ENCODE results near the gene RRBP1.

Gene RRBP1

GRCh38 chr20:17712708-17713107 is 30.7 kb upstream of the RRBP1 start:
- Histone ChIP-seq H3K9ac (ENCODE audit: low read length) (no peak overlapping the region), H3K9me2 (ENCODE audit: low read depth, low read length) (no peaks in the 10 kb centered on the region), H3K27ac (ENCODE audit: low read depth, low read length, poor library complexity, severe bottlenecking) (no peak overlapping the region), H3K4me3 (ENCODE audit: low read depth, low read length, poor library complexity, severe bottlenecking) (no peak overlapping the region), H3K9me3 (ENCODE audit: low read length) (no peaks in the 10 kb centered on the region), H2AFZ (ENCODE audit: low read length) (no peak overlapping the region), H3F3A (ENCODE audit: insufficient read depth, low read length) (no peaks in the 10 kb centered on the region), H3K4me1 (ENCODE audit: insufficient read depth, low read length, severe bottlenecking) (no peaks in the 10 kb centered on the region), H3K4me2 (ENCODE audit: low read length) (no peak overlapping the region), H3K36me3 (ENCODE audit: insufficient read depth, low read length) (no peaks in the 10 kb centered on the region), H4K20me1 (ENCODE audit: insufficient read depth, low read length) (no peaks in the 10 kb centered on the region), H3K79me2 (ENCODE audit: insufficient read depth, low read length) (no peaks in the 10 kb centered on the region), H3K27me3 (ENCODE audit: insufficient read depth, low read length) (peaks cover 3% of the 10 kb centered on the region; the same call in 1 of the 2 replicates)
- no peak for TF ChIP-seq EZH2 (IDR thresholded peaks at IDR 0.05; ENCODE audit: borderline replicate concordance, low read length)
- TF ChIP-seq, protein P1, sequence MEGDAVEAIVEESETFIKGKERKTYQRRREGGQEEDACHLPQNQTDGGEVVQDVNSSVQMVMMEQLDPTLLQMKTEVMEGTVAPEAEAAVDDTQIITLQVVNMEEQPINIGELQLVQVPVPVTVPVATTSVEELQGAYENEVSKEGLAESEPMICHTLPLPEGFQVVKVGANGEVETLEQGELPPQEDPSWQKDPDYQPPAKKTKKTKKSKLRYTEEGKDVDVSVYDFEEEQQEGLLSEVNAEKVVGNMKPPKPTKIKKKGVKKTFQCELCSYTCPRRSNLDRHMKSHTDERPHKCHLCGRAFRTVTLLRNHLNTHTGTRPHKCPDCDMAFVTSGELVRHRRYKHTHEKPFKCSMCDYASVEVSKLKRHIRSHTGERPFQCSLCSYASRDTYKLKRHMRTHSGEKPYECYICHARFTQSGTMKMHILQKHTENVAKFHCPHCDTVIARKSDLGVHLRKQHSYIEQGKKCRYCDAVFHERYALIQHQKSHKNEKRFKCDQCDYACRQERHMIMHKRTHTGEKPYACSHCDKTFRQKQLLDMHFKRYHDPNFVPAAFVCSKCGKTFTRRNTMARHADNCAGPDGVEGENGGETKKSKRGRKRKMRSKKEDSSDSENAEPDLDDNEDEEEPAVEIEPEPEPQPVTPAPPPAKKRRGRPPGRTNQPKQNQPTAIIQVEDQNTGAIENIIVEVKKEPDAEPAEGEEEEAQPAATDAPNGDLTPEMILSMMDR (IDR thresholded peaks at IDR 0.05; ENCODE audit: low read length): no peak

- H3K4me1 ChIP-seq (ENCODE audit: insufficient read depth, low read length, severe bottlenecking): no peaks in the 10 kb centered on the region
- no peak overlapping the region for H3K9ac ChIP-seq (ENCODE audit: low read length)
- no peaks in the 10 kb centered on the region for H3F3A ChIP-seq (ENCODE audit: insufficient read depth, low read length)
These were observed 30.2 kb upstream of the RRBP1 start for GRCh38 chr20:17712201-17712600.

DNA sequence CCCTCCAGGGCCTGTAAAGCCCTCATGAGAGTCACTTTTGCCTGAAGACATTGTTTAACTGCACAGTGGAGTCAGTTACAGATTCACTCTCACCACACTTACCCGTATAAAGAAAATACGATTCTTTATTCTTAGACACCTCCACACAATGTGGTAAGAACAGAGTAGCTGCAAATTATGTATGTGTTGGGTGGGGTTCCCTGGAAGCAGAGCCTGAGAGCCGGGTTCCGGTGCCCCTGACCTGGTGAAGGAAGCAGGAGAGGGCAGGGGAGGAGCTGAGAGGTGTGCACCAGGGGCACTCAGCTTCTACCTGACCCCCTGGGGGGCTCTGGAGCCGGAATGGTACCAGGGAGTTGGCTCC is 29.2 kb upstream of the RRBP1 start:
- no peaks in the 10 kb centered on the region for H4K20me1 ChIP-seq (ENCODE audit: insufficient read depth, low read length)
- H3K4me3 ChIP-seq (ENCODE audit: low read depth, low read length, poor library complexity, severe bottlenecking): no peak overlapping the region
- H3K27ac ChIP-seq (ENCODE audit: low read depth, low read length, poor library complexity, severe bottlenecking): no peak overlapping the region
- no peaks in the 10 kb centered on the region for H3K9me2 ChIP-seq (ENCODE audit: low read depth, low read length)
- H3K79me2 ChIP-seq (ENCODE audit: insufficient read depth, low read length): no peaks in the 10 kb centered on the region
- H3K4me1 ChIP-seq (ENCODE audit: insufficient read depth, low read length, severe bottlenecking): no peaks in the 10 kb centered on the region
- H3K9ac ChIP-seq (ENCODE audit: low read length): no peak overlapping the region
- no peaks in the 10 kb centered on the region for H3F3A ChIP-seq (ENCODE audit: insufficient read depth, low read length)
- H3K9me3 ChIP-seq (ENCODE audit: low read length): no peaks in the 10 kb centered on the region
- H3K36me3 ChIP-seq (ENCODE audit: insufficient read depth, low read length): no peaks in the 10 kb centered on the region
- no peak overlapping the region for H2AFZ ChIP-seq (ENCODE audit: low read length)
- peaks cover 3% of the 10 kb centered on the region; the same call in 1 of the 2 replicates for H3K27me3 ChIP-seq (ENCODE audit: insufficient read depth, low read length)
- no peak for TF ChIP-seq EZH2 (IDR thresholded peaks at IDR 0.05; ENCODE audit: borderline replicate concordance, low read length)
- TF ChIP-seq, protein P1 (IDR thresholded peaks at IDR 0.05; ENCODE audit: low read length): no peak
- no peak overlapping the region for H3K4me2 ChIP-seq (ENCODE audit: low read length)

More at GRCh38 chr20:17712201-17712600, 30.2 kb upstream of the RRBP1 start:
- no peaks in the 10 kb centered on the region for H3K9me3 ChIP-seq (ENCODE audit: low read length)
- peaks cover 3% of the 10 kb centered on the region; the same call in 1 of the 2 replicates for H3K27me3 ChIP-seq (ENCODE audit: insufficient read depth, low read length)
- no peaks in the 10 kb centered on the region for H3K79me2 ChIP-seq (ENCODE audit: insufficient read depth, low read length)
- TF ChIP-seq, protein P1 (IDR thresholded peaks at IDR 0.05; ENCODE audit: low read length): no peak
- TF ChIP-seq EZH2 (IDR thresholded peaks at IDR 0.05; ENCODE audit: borderline replicate concordance, low read length): no peak
- no peaks in the 10 kb centered on the region for H3K9me2 ChIP-seq (ENCODE audit: low read depth, low read length)
- H4K20me1 ChIP-seq (ENCODE audit: insufficient read depth, low read length): no peaks in the 10 kb centered on the region
- H2AFZ ChIP-seq (ENCODE audit: low read length): no peak overlapping the region
- no peak overlapping the region for H3K4me2 ChIP-seq (ENCODE audit: low read length)
- no peak overlapping the region for H3K4me3 ChIP-seq (ENCODE audit: low read depth, low read length, poor library complexity, severe bottlenecking)
- no peaks in the 10 kb centered on the region for H3K36me3 ChIP-seq (ENCODE audit: insufficient read depth, low read length)
- H3K27ac ChIP-seq (ENCODE audit: low read depth, low read length, poor library complexity, severe bottlenecking): no peak overlapping the region

Data from OCI-LY1 (cell line).